Testis (tissue), 3 donors: ENCODE measurements around the gene RARRES2. TPM values are rescaled to one million over a fixed set of nuclear protein-coding genes. Genes with fewer than 3 reads are reported as not detected.
"Not testable (repeated sequence)": the region's sequence is repeated elsewhere in the genome, so short reads cannot be mapped to it uniquely, and the experiment has no call there.

Source experiments
- DNase-seq: peaks from one replicate; pipeline ENCODE4 v3.0.0-alpha.2; 2019
- H3K27ac ChIP-seq, 2 donors: fragments of 200-600 bp; sonication (generic); one replicate each; pipeline ENCODE4 v1.5.1; 2019
- H3K27me3 ChIP-seq: fragments of 200-600 bp; sonication (generic); one replicate; pipeline ENCODE4 v1.5.1; 2019
- H3K36me3 ChIP-seq: fragments of 200-600 bp; sonication (generic); one replicate; pipeline ENCODE4 v1.5.1; 2017; ENCODE audit warnings: low read depth; ENCODE audit errors: missing control alignments
- H3K4me1 ChIP-seq: fragments of 200-600 bp; sonication (generic); one replicate; pipeline ENCODE4 v1.5.1; 2019
- H3K4me3 ChIP-seq, 2 donors: fragments of 200-600 bp; sonication (generic); one replicate each; pipeline ENCODE4 v1.5.1; 2017 to 2019
- H3K9me3 ChIP-seq: fragments of 200-600 bp; sonication (generic); one replicate; pipeline ENCODE4 v1.5.1; 2017
- POLR2A ChIP-seq: fragments of 450-650 bp; IDR thresholded peaks from one replicate; pipeline ENCODE4 v1.6.1; 2017; ENCODE audit warnings: antibody characterized with exemption, mild to moderate bottlenecking, moderate library complexity
- WGBS, 2 donors: methylation state at CpG; one replicate each; pipeline ENCODE4 v1.1.5; 2018; 5-methylcytosine and 5-hydroxymethylcytosine counted together
- intact Hi-C: fragments of 100-400 bp; cut with DNase I; formaldehyde crosslinking; loops from one replicate; pipeline ENCODE4 v1.15.1; 2023; ENCODE audit warnings: low total_unique reads
- polyA plus RNA-seq: library from polyadenylated mRNA; stranded (reverse); fragments of 350-450 nt; fragmentation: Illumina TruSeq; extraction: RNeasy Lipid Tissue Mini Kit (QIAGEN cat#74804); gene quantifications from one replicate; pipeline ENCODE4 v1.2.3, GENCODE V29; 2014; ENCODE audit warnings: low read depth, low replicate concordance; ENCODE audit not compliant: insufficient read depth
- total RNA-seq, 2 donors: library from RNA; depleted of rRNA; stranded (reverse); fragments of >200 nt; gene quantifications; one replicate each; pipeline ENCODE4 v1.2.3, GENCODE V29; 2016
- TF ChIP-seq, protein P1 (sequence below), 3 experiments: fragments of 450-650 bp in 2 of 3; fragments of 200-600 bp in 1 of 3; sonication (generic) in 1 of 3; IDR thresholded peaks; one replicate each; pipeline ENCODE4 v1.5.1; 2016 to 2019; ENCODE audit warnings: antibody characterized with exemption in 3 of 3, mild to moderate bottlenecking in 2 of 3, moderate library complexity in 1 of 3

RARRES2 gene
- total and polyA plus RNA-seq, 3 donors from 2014 or later, result 21.1 to 93.7 (median 58.8) TPM

- no peak for DNase-seq
- Histone ChIP-seq H3K9me3 (no peaks in the 10 kb centered on the region), H3K27ac (no peak overlapping the region), H3K36me3 (no peaks in the 10 kb centered on the region), H3K4me1 (peaks cover 4% of the 10 kb centered on the region), H3K4me3 (no peak overlapping the region), H3K27me3 (no peaks in the 10 kb centered on the region)
- WGBS, 2 donors, result 77 to 79% methylated on average over 7 of the region's 7 CpGs
- intact Hi-C loops, result no loop called here
- TF ChIP-seq, protein P1, sequence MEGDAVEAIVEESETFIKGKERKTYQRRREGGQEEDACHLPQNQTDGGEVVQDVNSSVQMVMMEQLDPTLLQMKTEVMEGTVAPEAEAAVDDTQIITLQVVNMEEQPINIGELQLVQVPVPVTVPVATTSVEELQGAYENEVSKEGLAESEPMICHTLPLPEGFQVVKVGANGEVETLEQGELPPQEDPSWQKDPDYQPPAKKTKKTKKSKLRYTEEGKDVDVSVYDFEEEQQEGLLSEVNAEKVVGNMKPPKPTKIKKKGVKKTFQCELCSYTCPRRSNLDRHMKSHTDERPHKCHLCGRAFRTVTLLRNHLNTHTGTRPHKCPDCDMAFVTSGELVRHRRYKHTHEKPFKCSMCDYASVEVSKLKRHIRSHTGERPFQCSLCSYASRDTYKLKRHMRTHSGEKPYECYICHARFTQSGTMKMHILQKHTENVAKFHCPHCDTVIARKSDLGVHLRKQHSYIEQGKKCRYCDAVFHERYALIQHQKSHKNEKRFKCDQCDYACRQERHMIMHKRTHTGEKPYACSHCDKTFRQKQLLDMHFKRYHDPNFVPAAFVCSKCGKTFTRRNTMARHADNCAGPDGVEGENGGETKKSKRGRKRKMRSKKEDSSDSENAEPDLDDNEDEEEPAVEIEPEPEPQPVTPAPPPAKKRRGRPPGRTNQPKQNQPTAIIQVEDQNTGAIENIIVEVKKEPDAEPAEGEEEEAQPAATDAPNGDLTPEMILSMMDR (IDR thresholded peaks at IDR 0.05), result no peak
- no peak for TF ChIP-seq POLR2A
Observed at GRCh38 chr7:150388306-150388705, 46.9 kb upstream of the RARRES2 start.

GRCh38 chr7:150385884-150386283 is 44.5 kb upstream of the RARRES2 start:
- WGBS, 2 donors, result 72 to 80% methylated on average over 6 of the region's 6 CpGs
- H3K4me3 ChIP-seq, H3K27me3 ChIP-seq, H3K9me3 ChIP-seq, DNase-seq, H3K4me1 ChIP-seq, H3K36me3 ChIP-seq, intact Hi-C loops, H3K27ac ChIP-seq: not testable (repeated sequence)

GRCh38 chr7:150385302-150385723 is 43.9 kb upstream of the RARRES2 start:
- Histone ChIP-seq H3K36me3 (no peaks in the 10 kb centered on the region), H3K27ac (no peak overlapping the region), H3K9me3 (no peaks in the 10 kb centered on the region), H3K4me3 (no peak overlapping the region), H3K4me1 (peaks cover 6% of the 10 kb centered on the region), H3K27me3 (no peaks in the 10 kb centered on the region)
- DNase-seq, result no peak
- intact Hi-C loops, result no loop called here
- TF ChIP-seq, protein P1 (IDR thresholded peaks at IDR 0.05), result no peak
- TF ChIP-seq POLR2A, result no peak
- WGBS, 2 donors, result 83% methylated on average over 14 of the region's 14 CpGs

GRCh38 chr7:150384406-150385301 is 43.2 kb upstream of the RARRES2 start:
- intact Hi-C loops, result no loop called here
- Histone ChIP-seq H3K36me3 (no peaks in the 10 kb centered on the region), H3K4me1 (peaks cover 12% of the 10 kb centered on the region), H3K27me3 (no peaks in the 10 kb centered on the region), H3K27ac (no peak overlapping the region), H3K9me3 (no peaks in the 10 kb centered on the region), H3K4me3 (no peak overlapping the region)
- no peak for DNase-seq
- no peak for TF ChIP-seq POLR2A
- TF ChIP-seq, protein P1 (IDR thresholded peaks at IDR 0.05), result no peak
- WGBS, 2 donors, result 81 to 82% methylated on average over 15 of the region's 15 CpGs

DNA sequence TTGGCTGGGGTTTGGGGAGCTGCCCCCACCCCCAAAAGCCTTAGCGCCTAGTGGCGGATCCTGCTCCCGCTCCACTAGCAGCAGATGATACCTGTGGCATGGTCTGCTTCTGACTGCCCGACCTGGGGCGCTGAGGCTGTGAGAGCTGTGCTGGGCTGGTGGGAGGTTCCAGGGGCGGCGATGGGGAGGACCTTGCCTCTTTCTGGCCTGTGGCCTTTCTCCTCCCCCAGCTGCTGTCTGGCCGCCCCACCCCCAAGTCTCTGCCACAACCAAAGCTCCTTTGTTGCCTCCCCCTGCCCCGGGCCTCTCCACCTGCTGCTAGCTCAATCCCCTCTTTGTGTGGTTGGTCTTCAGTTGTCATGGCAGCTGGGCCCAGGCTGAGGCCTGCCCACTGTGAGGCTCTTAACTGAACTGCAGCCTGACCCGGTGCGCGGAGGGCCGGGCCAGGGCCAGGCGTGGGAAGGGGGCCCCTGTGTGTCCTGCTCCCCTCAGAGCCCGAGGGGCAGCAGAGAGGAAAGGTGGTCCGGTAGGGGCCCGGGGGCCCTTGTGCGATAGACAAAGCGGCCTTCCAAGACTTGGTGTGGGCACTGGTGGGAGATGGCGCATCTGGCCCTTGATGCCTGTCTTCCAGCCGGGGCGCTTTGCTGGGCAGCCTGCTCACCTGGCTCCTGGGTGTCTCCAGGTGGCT is 42.4 kb upstream of the RARRES2 start:
- WGBS, 2 donors, result 70 to 83% methylated on average over 19 to 22 of the region's 22 CpGs
- no peaks in the 10 kb centered on the region for H3K27me3 ChIP-seq
- TF ChIP-seq, protein P1 (IDR thresholded peaks at IDR 0.05), result no peak
- no peak for TF ChIP-seq POLR2A
- no peak overlapping the region for H3K4me3 ChIP-seq
- H3K4me1 ChIP-seq, result peaks cover 13% of the 10 kb centered on the region
- intact Hi-C loops, result no loop called here
- no peaks in the 10 kb centered on the region for H3K9me3 ChIP-seq
- no peak overlapping the region for H3K27ac ChIP-seq
- H3K36me3 ChIP-seq, result no peaks in the 10 kb centered on the region
- peak; percentile 56 for DNase-seq
